K562 (cell line): ENCODE data around the gene BPHL. TPM values are rescaled to one million over a fixed set of nuclear protein-coding genes. Genes with fewer than 3 reads are reported as not detected.

Experiments used
- ATF1 ChIP-seq, 2 experiments: fragments of 450-650 bp in 1 of 2; IDR thresholded peaks; 2 replicates each; pipeline ENCODE4 v1.6.1; 2016; ENCODE audit warnings: missing compliant biosample characterization in 1 of 2, missing genetic modification characterization in 1 of 2
- ATF2 ChIP-seq: sonication (generic); formaldehyde crosslinking; IDR thresholded peaks from 2 replicates; pipeline ENCODE4 v1.8.1; 2022; ENCODE audit warnings: missing genetic modification reagents
- BHLHE40 ChIP-seq: IDR thresholded peaks from 2 replicates; pipeline ENCODE4 v1.6.1; 2011; ENCODE audit warnings: low read length, improper control_type of control experiment
- E2F1 ChIP-seq: sonication (generic); formaldehyde crosslinking; IDR thresholded peaks from 2 replicates; pipeline ENCODE4 v1.8.1; 2023; ENCODE audit warnings: mild to moderate bottlenecking, missing genetic modification reagents, moderate library complexity
- EWSR1 ChIP-seq: fragments of 450-650 bp; IDR thresholded peaks from 2 replicates; pipeline ENCODE4 v1.6.1; 2018; ENCODE audit warnings: borderline replicate concordance, mild to moderate bottlenecking, low read depth, moderate library complexity; ENCODE audit not compliant: partially characterized antibody
- HCFC1 ChIP-seq: IDR thresholded peaks from 2 replicates; pipeline ENCODE4 v1.6.1; 2012; ENCODE audit warnings: low read depth, low read length, improper control_type of control experiment
- KDM5B ChIP-seq: fragments of 200-600 bp; sonication (generic); IDR thresholded peaks from 2 replicates; pipeline ENCODE4 v1.6.1; 2012; ENCODE audit warnings: low read depth, mild to moderate bottlenecking, moderate library complexity, low read length, control low read depth, inconsistent platforms; ENCODE audit not compliant: insufficient replicate concordance
- KLF6 ChIP-seq: fragments of 250-450 bp; sonication (Bioruptor Pico); IDR thresholded peaks from 2 replicates; pipeline ENCODE4 v1.4.0; 2020; ENCODE audit warnings: mild to moderate bottlenecking, moderate library complexity, borderline replicate concordance
- L3MBTL2 ChIP-seq: fragments of 450-650 bp; IDR thresholded peaks from 2 replicates; pipeline ENCODE4 v1.6.1; 2016; ENCODE audit warnings: mild to moderate bottlenecking, moderate library complexity
- NR2C2 ChIP-seq, 2 experiments: fragments of 200-800 bp in 1 of 2; sonication (Bioruptor generic) in 1 of 2; sonication (generic) in 1 of 2; formaldehyde crosslinking in 1 of 2; IDR thresholded peaks; 2 replicates each; pipeline versions ENCODE4 v1.6.1 to v1.8.0; 2016 to 2022; ENCODE audit warnings: mild to moderate bottlenecking in 1 of 2, missing compliant biosample characterization in 1 of 2, missing genetic modification characterization in 1 of 2, missing genetic modification reagents in 1 of 2
- PHF8 ChIP-seq: fragments of 200-600 bp; sonication (generic); IDR thresholded peaks from 2 replicates; pipeline ENCODE4 v1.6.1; 2012; ENCODE audit warnings: mixed run types, mild to moderate bottlenecking, inconsistent platforms, low read length, moderate library complexity, borderline replicate concordance
- STAT5A ChIP-seq: IDR thresholded peaks from 2 replicates; pipeline ENCODE4 v1.6.1; 2012; ENCODE audit warnings: low read length, inconsistent platforms, borderline replicate concordance
- TARDBP ChIP-seq: fragments of 450-650 bp; IDR thresholded peaks from 2 replicates; pipeline ENCODE4 v1.6.1; 2016
- TCF7L2 ChIP-seq: fragments of 150-350 bp; IDR thresholded peaks from 2 replicates; pipeline ENCODE4 v1.6.1; 2016; ENCODE audit warnings: low read depth, mild to moderate bottlenecking, low read length, moderate library complexity
- U2AF2 ChIP-seq: fragments of 200-400 bp; formaldehyde crosslinking; optimal IDR thresholded peaks from 2 replicates; pipeline ENCODE3; 2017; ENCODE audit warnings: low read depth, mild to moderate bottlenecking, low read length
- ZNF23 ChIP-seq: fragments of 250-450 bp; sonication (Bioruptor Pico); IDR thresholded peaks from 2 replicates; pipeline ENCODE4 v1.4.0; 2020; ENCODE audit warnings: mild to moderate bottlenecking
- ZNF395 ChIP-seq: fragments of 200-800 bp; sonication (Bioruptor generic); IDR thresholded peaks from 2 replicates; pipeline ENCODE4 v1.6.1; 2017; ENCODE audit warnings: missing genetic modification characterization, missing compliant biosample characterization
- ZNF512 ChIP-seq: IDR thresholded peaks from 2 replicates; pipeline ENCODE4 v1.6.1; 2016; ENCODE audit warnings: missing genetic modification characterization, missing compliant biosample characterization
- ZNF583 ChIP-seq: fragments of 250-450 bp; sonication (Bioruptor Pico); IDR thresholded peaks from 2 replicates; pipeline ENCODE4 v1.4.0; 2020
- ZNF764 ChIP-seq: fragments of 250-450 bp; sonication (Bioruptor Pico); IDR thresholded peaks from 2 replicates; pipeline ENCODE4 v1.4.0; 2020; ENCODE audit warnings: low read depth, mild to moderate bottlenecking, moderate library complexity
- ZNF780A ChIP-seq: fragments of 250-450 bp; sonication (Bioruptor Pico); IDR thresholded peaks from 2 replicates; pipeline ENCODE4 v1.5.0; 2021; ENCODE audit warnings: mild to moderate bottlenecking
- polyA plus RNA-seq, 8 experiments: library from polyadenylated mRNA; depleted of rRNA in 4 of 8; stranded (reverse) in 5 of 8; unstranded in 3 of 8; fragments of >200 nt; fragmentation: Nextera tagmentation in 2 of 8; fragmentation: Illumina TruSeq in 1 of 8; extraction: Ambion mirVana in 2 of 8; extraction: Trizol in 1 of 8; gene quantifications; 2 replicates each; pipeline versions ENCODE4 v1.2.1 to v1.2.3, GENCODE V29; 2011 to 2014; ENCODE audit warnings: inconsistent platforms in 1 of 8, missing spikeins in 1 of 8
- total RNA-seq, 7 experiments: library from RNA; depleted of rRNA in 6 of 7; stranded (reverse); fragments of >200 nt in 6 of 7; fragmentation: Illumina TruSeq in 2 of 7; extraction: Trizol in 2 of 7; gene quantifications; 2 replicates each; pipeline versions ENCODE4 v1.2.1 to v1.2.3, GENCODE V29; 2011 to 2021; ENCODE audit warnings: low replicate concordance in 1 of 7

Gene BPHL
- total and polyA plus RNA-seq, 9 of the 15 experiments (the other 6 are each of a cell fraction or from before 2014, with no cell fraction given), result 3.5 to 17.4 (median 8.2) TPM

GRCh38 chr6:3157131-3157933, 38.8 kb downstream of the BPHL start, which contains the start of gene TUBB2A (continued):
- TF ChIP-seq E2F1, result peak; percentile 53
- peak; percentile 98; the same call in 1 of the 2 replicates for TF ChIP-seq KLF6 (CRISPR knock-in tag)
- TF ChIP-seq TARDBP, result peak; percentile 68; the same call in 1 of the 2 replicates
- TF ChIP-seq ZNF395 (CRISPR knock-in tag), result peak; percentile 72
- TF ChIP-seq ATF1 (CRISPR knock-in tag; IDR thresholded peaks at IDR 0.05), result no peak
- peak; percentile 98 for TF ChIP-seq ATF1 (tag; IDR thresholded peaks at IDR 0.05)
- TF ChIP-seq ATF2 (CRISPR knock-in tag), result peak; percentile 97
- TF ChIP-seq BHLHE40, result peak; percentile 47; the same call in 1 of the 2 replicates
- no peak for TF ChIP-seq NR2C2 (CRISPR knock-in tag; IDR thresholded peaks at IDR 0.05)
- no peak; the same call in 1 of the 2 replicates for TF ChIP-seq NR2C2 (tag; IDR thresholded peaks at IDR 0.05)
- no peak for TF ChIP-seq ZNF512 (tag)
- no peak for TF ChIP-seq STAT5A
- no peak for TF ChIP-seq ZNF23 (CRISPR knock-in tag)
- no peak for TF ChIP-seq U2AF2
- no peak for TF ChIP-seq EWSR1
- peak; percentile 98 for TF ChIP-seq KDM5B
- TF ChIP-seq ZNF583 (CRISPR knock-in tag), result no peak
- peak; percentile 86; the same call in 1 of the 2 replicates for TF ChIP-seq PHF8
- TF ChIP-seq ZNF780A, result no peak
- TF ChIP-seq HCFC1, result no peak; the same call in 1 of the 2 replicates
- no peak for TF ChIP-seq ZNF764
- TF ChIP-seq L3MBTL2, result peak; percentile 87
- no peak for TF ChIP-seq TCF7L2
